HL-60/S4 (cell line): ENCODE data around the gene MANSC4.

Experiments
- in situ Hi-C: fragments of 300-500 bp; cut with MboI; formaldehyde crosslinking; loops from 2 replicates; pipeline ENCODE4 v1.14.3; 2022; ENCODE audit warnings: low sequenced_read_pairs

The MANSC4 gene

DNA sequence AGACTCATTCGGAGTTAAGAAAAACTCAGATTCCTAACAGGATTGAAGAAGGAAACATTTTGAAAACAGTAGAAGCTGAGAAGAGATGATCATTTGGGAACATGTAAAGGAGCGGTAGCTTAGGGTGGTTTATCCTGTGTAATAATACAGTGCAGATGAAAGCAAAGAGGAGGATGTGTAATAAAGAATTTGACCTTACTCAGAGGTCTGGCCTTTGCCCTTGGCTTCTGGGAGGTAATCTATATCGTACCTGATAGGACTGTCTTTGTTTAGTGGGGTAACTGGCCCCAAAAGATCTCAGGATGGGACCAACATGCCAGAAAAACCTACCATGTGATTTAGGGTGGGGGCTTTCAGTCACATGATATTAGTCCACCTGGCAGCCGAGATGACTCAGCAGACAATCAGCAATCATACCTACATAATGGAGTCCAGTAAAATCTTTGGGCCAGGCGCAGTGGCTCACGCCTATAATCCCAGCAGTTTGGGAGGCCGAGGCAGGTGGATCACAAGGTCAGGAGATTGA, 23.3 kb downstream of the MANSC4 start:
- in situ Hi-C loops = no loop called here

- in situ Hi-C loops = no loop called here
Measured at GRCh38 chr12:27754795-27755194, 25.2 kb downstream of the MANSC4 start.

GRCh38 chr12:27751386-27752047, 28.5 kb downstream of the MANSC4 start:
- in situ Hi-C loops = no loop called here

- in situ Hi-C loops = loop anchor here (25.0 kb wide), 2 partner anchors 190 to 1115 kb away; no protein-coding TSS in a partner anchor
Measured at GRCh38 chr12:27747111-27747820, 32.8 kb downstream of the MANSC4 start.

DNA sequence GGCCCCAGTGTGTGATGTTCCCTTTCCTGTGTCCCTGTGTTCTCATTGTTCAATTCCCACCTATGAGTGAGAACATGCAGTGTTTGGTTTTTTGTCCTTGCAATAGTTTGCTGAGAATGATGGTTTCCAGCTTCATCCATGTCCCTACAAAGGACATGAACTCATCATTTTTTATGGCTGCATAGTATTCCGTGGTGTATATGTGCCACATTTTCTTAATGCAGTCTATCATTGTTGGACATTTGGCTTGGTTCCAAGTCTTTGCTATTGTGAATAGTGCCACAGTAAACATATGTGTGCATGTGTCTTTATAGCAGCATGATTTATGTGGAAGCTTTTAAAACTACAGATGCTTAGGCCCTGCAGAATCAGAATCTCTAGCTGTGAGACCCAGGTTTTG, 34.3 kb downstream of the MANSC4 start:
- in situ Hi-C loops = loop anchor here (25.0 kb wide), 2 partner anchors 192 to 1117 kb away; no protein-coding TSS in a partner anchor

DNA sequence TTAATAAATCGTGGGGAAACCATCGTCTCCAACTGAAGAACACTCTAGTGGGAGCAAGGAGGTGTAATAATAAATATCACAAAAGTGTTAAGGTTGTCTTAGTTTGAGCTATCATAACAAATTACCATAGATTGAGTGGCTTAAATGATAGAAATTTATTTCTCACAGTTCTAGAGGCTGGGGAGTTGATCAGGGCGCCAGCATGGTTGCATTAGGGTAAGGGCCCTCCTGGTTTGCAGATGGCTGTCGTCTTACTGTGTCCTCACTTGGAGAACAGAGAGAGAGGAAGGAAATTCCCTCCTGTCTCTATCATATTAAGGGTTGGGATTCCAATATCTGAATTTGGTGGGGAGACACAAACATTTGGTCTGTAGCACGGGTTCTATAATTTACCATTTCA, 36.4 kb downstream of the MANSC4 start:
- in situ Hi-C loops = loop anchor here (25.0 kb wide), 2 partner anchors 194 to 1119 kb away; no protein-coding TSS in a partner anchor

DNA sequence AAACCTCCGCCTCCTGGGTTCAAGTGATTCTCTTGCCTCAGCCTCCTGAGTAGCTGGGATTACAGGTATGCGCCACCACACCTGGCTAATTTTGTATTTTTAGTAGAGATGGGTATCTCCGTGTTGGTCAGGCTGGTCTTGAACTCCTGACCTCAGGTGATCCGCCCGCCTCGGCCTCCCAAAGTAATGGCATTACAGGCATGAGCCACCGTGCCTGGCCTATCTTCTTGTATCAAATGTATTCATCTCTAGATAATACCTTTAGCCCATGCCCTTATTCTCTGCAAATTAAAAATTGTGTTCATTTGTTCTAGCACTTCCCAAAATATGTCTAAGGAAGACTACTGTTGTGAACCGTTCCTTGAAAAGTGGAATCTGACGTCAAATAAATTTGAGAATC, 45.7 kb downstream of the MANSC4 start:
- in situ Hi-C loops = loop anchor here (25.0 kb wide), 2 partner anchors 203 to 1128 kb away; no protein-coding TSS in a partner anchor

- in situ Hi-C loops = loop anchor here (25.0 kb wide), 2 partner anchors 204 to 1129 kb away; no protein-coding TSS in a partner anchor
Measured at GRCh38 chr12:27733791-27734190, 46.2 kb downstream of the MANSC4 start.

DNA sequence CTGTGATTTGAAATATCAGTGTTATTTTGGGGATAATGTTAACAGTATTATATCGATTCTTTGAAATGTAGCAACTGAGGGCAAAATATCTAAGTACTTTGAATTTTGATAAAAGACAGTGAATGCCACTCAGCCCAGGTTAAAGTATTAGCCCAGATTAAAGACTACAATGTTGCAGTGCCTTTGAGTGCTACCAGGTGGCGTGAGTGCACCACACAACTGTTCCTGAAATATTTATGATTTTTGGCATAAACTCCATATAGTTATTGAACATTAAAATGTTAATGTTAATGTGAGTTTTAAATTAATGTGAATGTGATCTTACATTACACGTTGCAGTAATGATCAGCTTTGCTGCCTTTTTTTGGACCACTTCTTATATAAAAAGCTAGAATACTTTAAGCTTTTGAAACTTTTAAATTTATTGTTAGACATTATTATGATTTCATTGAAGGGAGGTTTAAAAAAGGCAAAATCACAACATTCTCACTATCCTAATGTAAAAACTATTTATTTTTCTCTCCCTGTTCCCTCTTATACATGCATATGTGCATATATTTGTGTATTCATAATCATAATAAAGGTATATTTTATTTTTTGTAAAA, 46.9 kb downstream of the MANSC4 start:
- in situ Hi-C loops = loop anchor here (25.0 kb wide), 2 partner anchors 204 to 1129 kb away; no protein-coding TSS in a partner anchor

GRCh38 chr12:27732281-27732680, 47.8 kb downstream of the MANSC4 start:
- in situ Hi-C loops = loop anchor here (25.0 kb wide), 2 partner anchors 205 to 1130 kb away; no protein-coding TSS in a partner anchor

- in situ Hi-C loops = loop anchor here (25.0 kb wide), 2 partner anchors 207 to 1132 kb away; no protein-coding TSS in a partner anchor
Measured at GRCh38 chr12:27730097-27730588, 49.9 kb downstream of the MANSC4 start.

DNA sequence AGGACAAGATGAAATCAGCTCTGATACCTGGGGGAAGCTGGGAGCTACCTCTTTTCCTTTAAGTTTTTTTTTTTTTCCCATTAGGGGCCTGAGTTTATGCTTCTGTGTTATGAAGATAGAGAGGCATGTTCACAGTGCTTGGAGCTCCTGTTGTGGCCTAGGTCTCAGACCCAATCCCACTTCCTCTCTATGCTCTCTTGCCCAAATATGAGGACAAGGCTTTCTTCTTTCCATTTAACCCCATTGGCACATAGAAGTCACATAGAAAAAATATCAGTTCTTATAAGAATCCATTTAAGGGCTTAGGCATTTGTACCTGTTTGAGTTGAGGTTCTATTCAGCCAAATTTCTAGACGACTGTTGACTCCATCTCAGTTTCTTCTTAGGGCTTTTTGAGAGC, 56.8 kb downstream of the MANSC4 start:
- in situ Hi-C loops = no loop called here
